HEK293 (cell line): ENCODE measurements around the gene STOML1.

Experiments used
- YY1 ChIP-seq: fragments of 450-650 bp; formaldehyde crosslinking; IDR thresholded peaks from 2 replicates; pipeline ENCODE4 v1.5.1; 2018; ENCODE audit warnings: missing biosample characterization, missing genetic modification characterization
- ZNF184 ChIP-seq: fragments of 450-650 bp; IDR thresholded peaks from 2 replicates; pipeline ENCODE4 v1.5.1; 2018; ENCODE audit warnings: missing biosample characterization, mild to moderate bottlenecking, missing genetic modification characterization
- ZNF707 ChIP-seq: fragments of 450-650 bp; formaldehyde crosslinking; IDR thresholded peaks from 2 replicates; pipeline ENCODE4 v1.5.1; 2016; ENCODE audit warnings: missing biosample characterization, missing genetic modification characterization
- ZSCAN18 ChIP-seq: fragments of 450-650 bp; formaldehyde crosslinking; IDR thresholded peaks from 2 replicates; pipeline ENCODE4 v1.5.1; 2016; ENCODE audit warnings: missing biosample characterization, missing genetic modification characterization
- ZSCAN4 ChIP-seq: fragments of 450-650 bp; formaldehyde crosslinking; IDR thresholded peaks from 2 replicates; pipeline ENCODE4 v1.5.1; 2017; ENCODE audit warnings: missing biosample characterization, missing genetic modification characterization
- TF ChIP-seq, protein P1 (sequence below): fragments of 450-650 bp; formaldehyde crosslinking; IDR thresholded peaks from 2 replicates; pipeline ENCODE4 v1.5.1; 2016; ENCODE audit warnings: missing biosample characterization, missing genetic modification characterization
- TF ChIP-seq, protein P2 (sequence below): sonication (generic); formaldehyde crosslinking; IDR thresholded peaks from 2 replicates; pipeline ENCODE4 v1.8.1; 2022; ENCODE audit warnings: mild to moderate bottlenecking, moderate library complexity, missing genetic modification reagents

GRCh38 chr15:73955326-73955725, 36.8 kb downstream of the STOML1 start:
- TF ChIP-seq ZSCAN18 (no peak), YY1 (tag by site-specific recombination) (no peak), ZNF707 (tag by site-specific recombination) (no peak), ZNF184 (tag by site-specific recombination) (no peak), ZSCAN4 (tag by site-specific recombination) (no peak)
- TF ChIP-seq, protein P1, sequence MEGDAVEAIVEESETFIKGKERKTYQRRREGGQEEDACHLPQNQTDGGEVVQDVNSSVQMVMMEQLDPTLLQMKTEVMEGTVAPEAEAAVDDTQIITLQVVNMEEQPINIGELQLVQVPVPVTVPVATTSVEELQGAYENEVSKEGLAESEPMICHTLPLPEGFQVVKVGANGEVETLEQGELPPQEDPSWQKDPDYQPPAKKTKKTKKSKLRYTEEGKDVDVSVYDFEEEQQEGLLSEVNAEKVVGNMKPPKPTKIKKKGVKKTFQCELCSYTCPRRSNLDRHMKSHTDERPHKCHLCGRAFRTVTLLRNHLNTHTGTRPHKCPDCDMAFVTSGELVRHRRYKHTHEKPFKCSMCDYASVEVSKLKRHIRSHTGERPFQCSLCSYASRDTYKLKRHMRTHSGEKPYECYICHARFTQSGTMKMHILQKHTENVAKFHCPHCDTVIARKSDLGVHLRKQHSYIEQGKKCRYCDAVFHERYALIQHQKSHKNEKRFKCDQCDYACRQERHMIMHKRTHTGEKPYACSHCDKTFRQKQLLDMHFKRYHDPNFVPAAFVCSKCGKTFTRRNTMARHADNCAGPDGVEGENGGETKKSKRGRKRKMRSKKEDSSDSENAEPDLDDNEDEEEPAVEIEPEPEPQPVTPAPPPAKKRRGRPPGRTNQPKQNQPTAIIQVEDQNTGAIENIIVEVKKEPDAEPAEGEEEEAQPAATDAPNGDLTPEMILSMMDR (tag by site-specific recombination): no peak
- TF ChIP-seq, protein P2, sequence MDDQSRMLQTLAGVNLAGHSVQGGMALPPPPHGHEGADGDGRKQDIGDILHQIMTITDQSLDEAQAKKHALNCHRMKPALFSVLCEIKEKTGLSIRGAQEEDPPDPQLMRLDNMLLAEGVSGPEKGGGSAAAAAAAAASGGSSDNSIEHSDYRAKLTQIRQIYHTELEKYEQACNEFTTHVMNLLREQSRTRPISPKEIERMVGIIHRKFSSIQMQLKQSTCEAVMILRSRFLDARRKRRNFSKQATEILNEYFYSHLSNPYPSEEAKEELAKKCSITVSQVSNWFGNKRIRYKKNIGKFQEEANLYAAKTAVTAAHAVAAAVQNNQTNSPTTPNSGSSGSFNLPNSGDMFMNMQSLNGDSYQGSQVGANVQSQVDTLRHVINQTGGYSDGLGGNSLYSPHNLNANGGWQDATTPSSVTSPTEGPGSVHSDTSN: no peak
